ENCODE data around the gene FLT4.
"Not testable (repeated sequence)": the region's sequence is repeated elsewhere in the genome, so short reads cannot be mapped to it uniquely, and the experiment has no call there.

Gene FLT4

GRCh38 chr5:180649297-180650039 is at the start of gene FLT4:
Gene FLT4, minus strand, starts transcription at chr5:180649600. Its CDS starts 55 bp downstream, at chr5:180649545.
- no peak for DNase-seq

GRCh38 chr5:180699042-180699441 is 49.6 kb upstream of the FLT4 start:
- DNase-seq, result no peak

- no peak for DNase-seq
These were observed 46.7 kb upstream of the FLT4 start for GRCh38 chr5:180696116-180696515.

- DNase-seq, result no peak
These were observed 43.0 kb upstream of the FLT4 start for GRCh38 chr5:180692429-180692828.

GRCh38 chr5:180691046-180691445 is 41.6 kb upstream of the FLT4 start:
- no peak for DNase-seq

- DNase-seq, result no peak
These were observed 41.2 kb upstream of the FLT4 start for GRCh38 chr5:180690562-180690961.

- DNase-seq, result no peak
These were observed 40.4 kb upstream of the FLT4 start for GRCh38 chr5:180689775-180690174.

- DNase-seq, result no peak
These were observed 39.8 kb upstream of the FLT4 start for GRCh38 chr5:180689071-180689694.

GRCh38 chr5:180688330-180689070 is 39.1 kb upstream of the FLT4 start:
- no peak for DNase-seq

- DNase-seq, result not testable (repeated sequence)
These were observed 37.4 kb upstream of the FLT4 start for GRCh38 chr5:180686799-180687198.

GRCh38 chr5:180684623-180685161 is 35.3 kb upstream of the FLT4 start:
- DNase-seq, result no peak

- DNase-seq, result no peak
These were observed 34.0 kb upstream of the FLT4 start for GRCh38 chr5:180683220-180683922.

GRCh38 chr5:180682560-180682959 is 33.2 kb upstream of the FLT4 start:
- no peak for DNase-seq

GRCh38 chr5:180682008-180682407 is 32.6 kb upstream of the FLT4 start:
- DNase-seq, result not testable (repeated sequence)

- not testable (repeated sequence) for DNase-seq
These were observed 28.9 kb upstream of the FLT4 start for GRCh38 chr5:180678319-180678718.

- DNase-seq, result no peak
These were observed 25.7 kb upstream of the FLT4 start for GRCh38 chr5:180675036-180675635.

GRCh38 chr5:180674090-180674475 is 24.7 kb upstream of the FLT4 start:
- DNase-seq, result not testable (repeated sequence)

- no peak for DNase-seq
These were observed 24.1 kb upstream of the FLT4 start for GRCh38 chr5:180673371-180674089.

- not testable (repeated sequence) for DNase-seq
These were observed 22.6 kb upstream of the FLT4 start for GRCh38 chr5:180671958-180672524.

- no peak for DNase-seq
These were observed 21.4 kb upstream of the FLT4 start for GRCh38 chr5:180670586-180671359.

- DNase-seq, result no peak
These were observed 20.8 kb upstream of the FLT4 start for GRCh38 chr5:180670157-180670556.

Data from NCI-H187 (cell line).